Liver (tissue), 9 donors: ENCODE results near the gene SERPINE1. TPM values are rescaled to one million over a fixed set of nuclear protein-coding genes. Genes with fewer than 3 reads are reported as not detected.

Experiments
- DNase-seq: peaks from one replicate; pipeline ENCODE4 v3.0.0-alpha.2; 2017; ENCODE audit warnings: low spot score
- H3K27ac ChIP-seq, 2 donors: one replicate each; pipeline ENCODE4 v1.7.0; 2013; ENCODE audit warnings: inconsistent platforms in 2 of 2, low read length in 2 of 2, control low read depth in 1 of 2, low read depth in 1 of 2, mild to moderate bottlenecking in 1 of 2
- H3K27me3 ChIP-seq, 4 donors: one replicate each; pipeline versions ENCODE4 v1.6.1 to v1.7.0; 2013; ENCODE audit warnings: low read length in 3 of 4, inconsistent platforms in 1 of 4, mild to moderate bottlenecking in 1 of 4, moderate library complexity in 1 of 4; ENCODE audit not compliant: control insufficient read depth in 4 of 4, insufficient read depth in 4 of 4
- H3K36me3 ChIP-seq, 4 donors: one replicate each; pipeline versions ENCODE4 v1.6.1 to v1.7.0; 2013; ENCODE audit warnings: low read length in 3 of 4, mild to moderate bottlenecking in 3 of 4, low read depth in 1 of 4, moderate library complexity in 1 of 4; ENCODE audit not compliant: control insufficient read depth in 4 of 4, insufficient read depth in 3 of 4
- H3K4me1 ChIP-seq, 4 donors: one replicate each; pipeline versions ENCODE4 v1.6.1 to v1.7.0; 2013; ENCODE audit warnings: low read length in 3 of 4, mild to moderate bottlenecking in 3 of 4, moderate library complexity in 1 of 4; ENCODE audit not compliant: control insufficient read depth in 4 of 4, insufficient read depth in 4 of 4
- H3K4me3 ChIP-seq, 3 donors: one replicate each; pipeline versions ENCODE4 v1.6.1 to v1.7.0; 2013; ENCODE audit warnings: low read length in 3 of 3, control low read depth in 1 of 3, low read depth in 1 of 3, mild to moderate bottlenecking in 1 of 3
- H3K9ac ChIP-seq, 2 donors: one replicate each; pipeline ENCODE4 v1.7.0; 2013; ENCODE audit warnings: low read length in 2 of 2, mild to moderate bottlenecking in 2 of 2, moderate library complexity in 2 of 2, control low read depth in 1 of 2, low read depth in 1 of 2
- H3K9me3 ChIP-seq, 4 donors: one replicate each; pipeline versions ENCODE4 v1.6.1 to v1.7.0; 2013; ENCODE audit warnings: low read length in 3 of 4; ENCODE audit not compliant: control insufficient read depth in 4 of 4
- EGR1 ChIP-seq, 2 donors: IDR thresholded peaks; 2 replicates each; pipeline ENCODE4 v1.6.1; 2016 to 2018; ENCODE audit warnings: antibody characterized with exemption in 2 of 2, low read depth in 2 of 2
- FOXA2 ChIP-seq: IDR thresholded peaks from 2 replicates; pipeline ENCODE4 v1.6.1; 2016; ENCODE audit warnings: antibody characterized with exemption
- GABPA ChIP-seq, 2 donors: IDR thresholded peaks in 1 of 2; conservative IDR thresholded peaks in 1 of 2; 2 replicates each; pipeline ENCODE4 v1.6.1; 2016; ENCODE audit warnings: antibody characterized with exemption in 2 of 2, mild to moderate bottlenecking in 1 of 2, moderate library complexity in 1 of 2
- HNF4A ChIP-seq, 2 donors: conservative IDR thresholded peaks; 2 replicates each; pipeline ENCODE4 v1.6.1; 2016; ENCODE audit warnings: antibody characterized with exemption in 2 of 2, mild to moderate bottlenecking in 2 of 2
- HNF4G ChIP-seq: IDR thresholded peaks from 2 replicates; pipeline ENCODE4 v1.6.1; 2016; ENCODE audit warnings: antibody characterized with exemption
- NR2F2 ChIP-seq: IDR thresholded peaks from 2 replicates; pipeline ENCODE4 v1.6.1; 2016; ENCODE audit warnings: antibody characterized with exemption
- RAD21 ChIP-seq, 2 donors: IDR thresholded peaks; 2 replicates each; pipeline ENCODE4 v1.6.1; 2016; ENCODE audit warnings: antibody characterized with exemption in 2 of 2, mild to moderate bottlenecking in 2 of 2
- RXRA ChIP-seq, 2 donors: IDR thresholded peaks; 2 replicates each; pipeline ENCODE4 v1.6.1; 2017 to 2018; ENCODE audit warnings: antibody characterized with exemption in 2 of 2, mild to moderate bottlenecking in 1 of 2
- SP1 ChIP-seq: IDR thresholded peaks from 2 replicates; pipeline ENCODE4 v1.6.1; 2018; ENCODE audit warnings: antibody characterized with exemption, mild to moderate bottlenecking
- TAF1 ChIP-seq: conservative IDR thresholded peaks from 2 replicates; pipeline ENCODE4 v1.6.1; 2016; ENCODE audit warnings: antibody characterized with exemption, mild to moderate bottlenecking
- YY1 ChIP-seq: IDR thresholded peaks from 2 replicates; pipeline ENCODE4 v1.6.1; 2016; ENCODE audit warnings: antibody characterized with exemption, mild to moderate bottlenecking
- WGBS: extraction: QIAGEN DNeasy Blood & Tissue Kit; methylation state at CpG from one replicate; pipeline ENCODE4 v1.1.7; 2013; 5-methylcytosine and 5-hydroxymethylcytosine counted together
- polyA plus RNA-seq, 2 donors: library from polyadenylated mRNA; stranded (reverse) in 1 of 2; unstranded in 1 of 2; fragments of 200-250 nt in 1 of 2; fragments of >200 nt in 1 of 2; fragmentation: Nextera tagmentation in 1 of 2; extraction: Ambion mirVana in 1 of 2; gene quantifications; one replicate each; pipeline versions ENCODE4 v1.2.1 to v1.2.3, GENCODE V29; 2013 to 2015
- total RNA-seq, 2 donors: library from RNA; depleted of rRNA; stranded (reverse); fragments of >200 nt; gene quantifications; one replicate each; pipeline ENCODE4 v1.2.3, GENCODE V29; 2014
- TF ChIP-seq, protein P1 (sequence below): IDR thresholded peaks from 2 replicates; pipeline ENCODE4 v1.6.1; 2016; ENCODE audit warnings: antibody characterized with exemption
- TF ChIP-seq, protein P2 (sequence below): fragments of 150-350 bp; IDR thresholded peaks from 2 replicates; pipeline ENCODE4 v1.5.1; 2017; ENCODE audit warnings: improper control_type of control experiment, low read depth, low read length; ENCODE audit not compliant: missing input control
- TF ChIP-seq, protein P3 (sequence below): IDR thresholded peaks from 2 replicates; pipeline ENCODE4 v1.6.1; 2016; ENCODE audit warnings: antibody characterized with exemption
- TF ChIP-seq, protein P4 (sequence below): IDR thresholded peaks from 2 replicates; pipeline ENCODE4 v1.6.1; 2016; ENCODE audit warnings: antibody characterized with exemption, mild to moderate bottlenecking
- TF ChIP-seq, protein P5 (sequence below): IDR thresholded peaks from 2 replicates; pipeline ENCODE4 v1.6.1; 2016; ENCODE audit warnings: antibody characterized with exemption
- donor health status: healthy.
- donor health status: healthy.
- donor health status: healthy.
- donor health status: healthy.
- donor health status: healthy.

The SERPINE1 gene
- total and polyA plus RNA-seq, 4 donors = 0.93 to 18.6 (median 8.0) TPM

DNA sequence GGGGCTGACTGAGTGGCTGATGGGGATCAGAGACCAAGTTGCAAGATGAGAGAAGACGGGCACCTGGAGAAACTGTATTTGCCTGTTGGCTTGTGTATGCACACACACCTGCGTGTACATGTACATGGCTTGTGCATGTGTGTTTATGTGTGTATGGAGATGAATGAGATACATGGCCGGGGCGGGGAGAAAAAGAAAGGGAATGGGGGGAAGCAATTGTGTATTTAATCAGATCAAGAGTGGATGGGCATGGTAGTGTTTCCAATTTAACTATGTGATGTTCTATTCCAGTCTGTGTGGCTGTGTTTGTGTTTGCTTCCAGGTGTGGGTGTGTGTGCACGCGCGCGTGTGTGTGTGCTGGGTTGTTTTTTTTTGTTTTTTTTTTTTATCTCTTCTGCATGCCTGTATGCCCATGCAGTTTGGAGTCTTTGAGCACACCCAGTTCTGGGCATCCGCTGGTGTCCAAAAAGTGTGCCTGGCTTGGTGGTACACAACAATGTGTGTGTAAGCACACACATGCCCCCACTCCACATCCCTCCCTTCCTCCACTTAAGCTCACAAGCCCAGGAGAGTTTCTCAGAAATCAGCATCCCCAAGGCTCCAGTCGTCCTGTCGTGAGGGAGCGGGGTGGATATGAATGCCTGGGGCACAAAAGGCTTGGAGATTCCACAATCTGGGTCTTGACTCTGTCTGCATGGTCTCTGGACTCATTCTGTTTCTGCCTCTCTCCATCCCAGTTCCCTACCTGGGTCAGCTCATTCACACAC, 40.9 kb downstream of the SERPINE1 start:
- no peak overlapping the region for H3K4me3 ChIP-seq
- H3K9ac ChIP-seq = no peak overlapping the region
- H3K4me1 ChIP-seq = peaks cover 8 to 42% (median 18%) of the 10 kb centered on the region in 4 donors
- no peak for TF ChIP-seq EGR1 (IDR thresholded peaks at IDR 0.05; ENCODE audit: low read depth in 2 of 2)
- no peak for TF ChIP-seq GABPA (IDR thresholded peaks at IDR 0.05 in 1 of 2, conservative IDR thresholded peaks at IDR 0.05 in 1 of 2)
- TF ChIP-seq FOXA2 = no peak
- TF ChIP-seq, protein P1, sequence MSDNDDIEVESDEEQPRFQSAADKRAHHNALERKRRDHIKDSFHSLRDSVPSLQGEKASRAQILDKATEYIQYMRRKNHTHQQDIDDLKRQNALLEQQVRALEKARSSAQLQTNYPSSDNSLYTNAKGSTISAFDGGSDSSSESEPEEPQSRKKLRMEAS = no peak
- no peaks in the 10 kb centered on the region for H3K9me3 ChIP-seq
- peaks cover 9 to 14% (median 11%) of the 10 kb centered on the region in 4 donors for H3K27me3 ChIP-seq
- no peak for DNase-seq
- H3K36me3 ChIP-seq = no peaks in the 10 kb centered on the region
- no peak overlapping the region for H3K27ac ChIP-seq
- 4% methylated on average over 12 of the region's 12 CpGs for WGBS

DNA sequence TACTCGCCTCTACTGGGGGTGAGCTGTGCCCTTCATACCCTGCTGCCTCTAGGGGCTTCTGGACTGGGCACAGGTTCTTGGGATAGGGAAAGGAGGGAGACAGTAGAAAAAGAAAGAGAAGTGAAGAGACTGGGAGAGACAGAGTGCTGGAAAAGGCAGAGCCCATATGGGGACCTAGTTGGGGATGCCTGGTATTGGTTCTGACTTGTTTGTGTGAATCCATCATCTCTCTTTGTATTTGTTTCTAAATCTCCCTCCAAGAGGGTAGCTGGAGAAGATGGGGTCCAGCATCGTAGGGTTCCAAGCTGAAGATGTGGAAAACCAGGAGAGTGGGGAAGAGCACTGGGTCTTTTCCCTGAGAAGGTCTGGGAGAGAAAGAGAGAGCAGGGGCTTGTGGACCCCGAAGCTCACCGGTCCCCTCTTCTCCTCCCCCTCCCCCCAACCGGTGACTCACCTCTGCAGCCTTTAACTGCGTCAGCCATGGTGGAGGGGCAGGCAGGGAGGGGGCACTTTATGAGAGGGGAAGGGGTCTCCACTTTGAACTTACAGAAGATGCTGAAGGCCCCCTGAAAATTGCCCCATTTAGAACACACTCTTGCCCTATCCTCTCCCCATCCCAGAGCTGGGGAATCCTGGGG, 41.6 kb downstream of the SERPINE1 start:
- TF ChIP-seq RAD21 (IDR thresholded peaks at IDR 0.05) (no peak), YY1 (no peak), HNF4G (no peak), TAF1 (no peak), SP1 (no peak), GABPA (IDR thresholded peaks at IDR 0.05 in 1 of 2, conservative IDR thresholded peaks at IDR 0.05 in 1 of 2) (no peak), EGR1 (IDR thresholded peaks at IDR 0.05; ENCODE audit: low read depth in 2 of 2) (no peak), FOXA2 (no peak), NR2F2 (no peak), RXRA (IDR thresholded peaks at IDR 0.05) (no peak), HNF4A (conservative IDR thresholded peaks at IDR 0.05) (no peak)
- TF ChIP-seq, protein P1 = no peak
- TF ChIP-seq, protein P2, sequence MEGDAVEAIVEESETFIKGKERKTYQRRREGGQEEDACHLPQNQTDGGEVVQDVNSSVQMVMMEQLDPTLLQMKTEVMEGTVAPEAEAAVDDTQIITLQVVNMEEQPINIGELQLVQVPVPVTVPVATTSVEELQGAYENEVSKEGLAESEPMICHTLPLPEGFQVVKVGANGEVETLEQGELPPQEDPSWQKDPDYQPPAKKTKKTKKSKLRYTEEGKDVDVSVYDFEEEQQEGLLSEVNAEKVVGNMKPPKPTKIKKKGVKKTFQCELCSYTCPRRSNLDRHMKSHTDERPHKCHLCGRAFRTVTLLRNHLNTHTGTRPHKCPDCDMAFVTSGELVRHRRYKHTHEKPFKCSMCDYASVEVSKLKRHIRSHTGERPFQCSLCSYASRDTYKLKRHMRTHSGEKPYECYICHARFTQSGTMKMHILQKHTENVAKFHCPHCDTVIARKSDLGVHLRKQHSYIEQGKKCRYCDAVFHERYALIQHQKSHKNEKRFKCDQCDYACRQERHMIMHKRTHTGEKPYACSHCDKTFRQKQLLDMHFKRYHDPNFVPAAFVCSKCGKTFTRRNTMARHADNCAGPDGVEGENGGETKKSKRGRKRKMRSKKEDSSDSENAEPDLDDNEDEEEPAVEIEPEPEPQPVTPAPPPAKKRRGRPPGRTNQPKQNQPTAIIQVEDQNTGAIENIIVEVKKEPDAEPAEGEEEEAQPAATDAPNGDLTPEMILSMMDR = no peak
- TF ChIP-seq, protein P3, sequence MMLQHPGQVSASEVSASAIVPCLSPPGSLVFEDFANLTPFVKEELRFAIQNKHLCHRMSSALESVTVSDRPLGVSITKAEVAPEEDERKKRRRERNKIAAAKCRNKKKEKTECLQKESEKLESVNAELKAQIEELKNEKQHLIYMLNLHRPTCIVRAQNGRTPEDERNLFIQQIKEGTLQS = no peak
- TF ChIP-seq, protein P4, sequence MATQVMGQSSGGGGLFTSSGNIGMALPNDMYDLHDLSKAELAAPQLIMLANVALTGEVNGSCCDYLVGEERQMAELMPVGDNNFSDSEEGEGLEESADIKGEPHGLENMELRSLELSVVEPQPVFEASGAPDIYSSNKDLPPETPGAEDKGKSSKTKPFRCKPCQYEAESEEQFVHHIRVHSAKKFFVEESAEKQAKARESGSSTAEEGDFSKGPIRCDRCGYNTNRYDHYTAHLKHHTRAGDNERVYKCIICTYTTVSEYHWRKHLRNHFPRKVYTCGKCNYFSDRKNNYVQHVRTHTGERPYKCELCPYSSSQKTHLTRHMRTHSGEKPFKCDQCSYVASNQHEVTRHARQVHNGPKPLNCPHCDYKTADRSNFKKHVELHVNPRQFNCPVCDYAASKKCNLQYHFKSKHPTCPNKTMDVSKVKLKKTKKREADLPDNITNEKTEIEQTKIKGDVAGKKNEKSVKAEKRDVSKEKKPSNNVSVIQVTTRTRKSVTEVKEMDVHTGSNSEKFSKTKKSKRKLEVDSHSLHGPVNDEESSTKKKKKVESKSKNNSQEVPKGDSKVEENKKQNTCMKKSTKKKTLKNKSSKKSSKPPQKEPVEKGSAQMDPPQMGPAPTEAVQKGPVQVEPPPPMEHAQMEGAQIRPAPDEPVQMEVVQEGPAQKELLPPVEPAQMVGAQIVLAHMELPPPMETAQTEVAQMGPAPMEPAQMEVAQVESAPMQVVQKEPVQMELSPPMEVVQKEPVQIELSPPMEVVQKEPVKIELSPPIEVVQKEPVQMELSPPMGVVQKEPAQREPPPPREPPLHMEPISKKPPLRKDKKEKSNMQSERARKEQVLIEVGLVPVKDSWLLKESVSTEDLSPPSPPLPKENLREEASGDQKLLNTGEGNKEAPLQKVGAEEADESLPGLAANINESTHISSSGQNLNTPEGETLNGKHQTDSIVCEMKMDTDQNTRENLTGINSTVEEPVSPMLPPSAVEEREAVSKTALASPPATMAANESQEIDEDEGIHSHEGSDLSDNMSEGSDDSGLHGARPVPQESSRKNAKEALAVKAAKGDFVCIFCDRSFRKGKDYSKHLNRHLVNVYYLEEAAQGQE = no peak
- TF ChIP-seq, protein P5, sequence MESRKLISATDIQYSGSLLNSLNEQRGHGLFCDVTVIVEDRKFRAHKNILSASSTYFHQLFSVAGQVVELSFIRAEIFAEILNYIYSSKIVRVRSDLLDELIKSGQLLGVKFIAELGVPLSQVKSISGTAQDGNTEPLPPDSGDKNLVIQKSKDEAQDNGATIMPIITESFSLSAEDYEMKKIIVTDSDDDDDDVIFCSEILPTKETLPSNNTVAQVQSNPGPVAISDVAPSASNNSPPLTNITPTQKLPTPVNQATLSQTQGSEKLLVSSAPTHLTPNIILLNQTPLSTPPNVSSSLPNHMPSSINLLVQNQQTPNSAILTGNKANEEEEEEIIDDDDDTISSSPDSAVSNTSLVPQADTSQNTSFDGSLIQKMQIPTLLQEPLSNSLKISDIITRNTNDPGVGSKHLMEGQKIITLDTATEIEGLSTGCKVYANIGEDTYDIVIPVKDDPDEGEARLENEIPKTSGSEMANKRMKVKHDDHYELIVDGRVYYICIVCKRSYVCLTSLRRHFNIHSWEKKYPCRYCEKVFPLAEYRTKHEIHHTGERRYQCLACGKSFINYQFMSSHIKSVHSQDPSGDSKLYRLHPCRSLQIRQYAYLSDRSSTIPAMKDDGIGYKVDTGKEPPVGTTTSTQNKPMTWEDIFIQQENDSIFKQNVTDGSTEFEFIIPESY = no peak
- H3K4me1 ChIP-seq = peaks cover 14 to 43% (median 20%) of the 10 kb centered on the region in 4 donors
- H3K36me3 ChIP-seq = no peaks in the 10 kb centered on the region

More for the DNA sequence above, 41.6 kb downstream of the SERPINE1 start:
- no peak for DNase-seq
- WGBS = 8% methylated on average over 6 of the region's 6 CpGs
- peaks cover 9 to 16% (median 14%) of the 10 kb centered on the region in 4 donors for H3K27me3 ChIP-seq
- no peaks in the 10 kb centered on the region for H3K9me3 ChIP-seq
- H3K4me3 ChIP-seq = no peak overlapping the region
- no peak overlapping the region for H3K27ac ChIP-seq
- no peak overlapping the region for H3K9ac ChIP-seq
